ENCODE data around the gene GAS1.

Gene GAS1

DNA sequence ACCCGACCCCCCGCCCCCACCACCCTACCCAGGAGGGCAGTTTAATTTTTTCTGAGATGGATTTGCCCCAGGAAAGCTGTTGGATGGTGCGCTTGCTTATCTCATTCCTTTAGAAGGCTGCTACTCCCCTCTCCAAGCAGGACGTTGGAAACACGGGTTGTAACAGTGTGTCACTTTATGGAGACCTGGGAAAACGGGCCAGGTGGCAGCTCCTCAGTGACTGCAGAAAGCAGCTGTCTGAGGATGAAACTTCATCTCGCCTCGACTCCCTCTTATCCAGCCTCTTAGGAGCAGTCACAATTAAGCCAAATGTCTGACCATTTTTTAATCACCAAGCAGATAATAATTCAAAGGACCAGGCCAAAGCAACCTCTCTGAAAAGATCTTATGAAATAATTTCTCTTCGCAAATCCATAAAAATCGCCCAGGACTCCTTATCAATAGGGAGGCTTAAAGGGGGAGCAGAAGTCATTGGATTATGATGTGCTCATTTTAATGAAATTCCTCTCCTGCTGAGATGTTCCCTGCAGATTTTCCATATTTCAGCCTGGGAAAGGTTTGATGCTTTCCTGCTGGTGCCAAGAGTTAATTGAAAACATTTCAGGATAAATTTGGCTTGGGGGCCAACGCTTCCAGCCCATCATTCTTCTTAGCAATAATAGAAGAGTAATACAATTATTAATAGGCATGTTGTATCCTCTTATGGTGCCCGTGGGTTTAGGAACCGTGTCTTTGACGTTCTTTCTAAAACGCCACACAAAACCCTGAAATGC lies 26.0 kb downstream of the GAS1 start:
- DNase-seq = no peak

- no peak for DNase-seq
Measured at GRCh38 chr9:86918556-86918955, 28.8 kb downstream of the GAS1 start.

DNA sequence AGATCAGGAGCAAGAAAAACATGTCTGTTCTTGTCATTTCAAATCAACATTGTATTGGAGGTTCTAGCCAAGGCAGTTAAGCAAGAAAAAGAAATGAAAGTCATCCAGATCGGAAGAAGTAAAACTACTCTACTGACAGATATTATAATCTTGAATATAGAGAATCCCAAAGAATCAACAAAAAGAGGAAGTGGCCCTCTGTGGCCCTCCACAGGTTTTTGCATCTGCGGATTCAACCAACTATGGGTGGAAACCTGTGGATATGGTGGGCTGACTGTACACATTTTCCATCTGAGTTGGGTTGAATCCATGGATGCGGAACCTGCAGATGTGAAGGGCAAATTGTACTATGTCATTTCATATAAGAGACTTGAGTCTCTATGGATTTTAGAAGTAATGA lies 35.1 kb downstream of the GAS1 start:
- no peak for DNase-seq

- no peak for DNase-seq
Measured at GRCh38 chr9:86909388-86909787, 37.9 kb downstream of the GAS1 start.

- no peak for DNase-seq
Measured at GRCh38 chr9:86908261-86908660, 39.0 kb downstream of the GAS1 start.

- DNase-seq = no peak
Measured at GRCh38 chr9:86907346-86907745, 40.0 kb downstream of the GAS1 start.

- DNase-seq = no peak
Measured at GRCh38 chr9:86903734-86904085, 43.6 kb downstream of the GAS1 start.

DNA sequence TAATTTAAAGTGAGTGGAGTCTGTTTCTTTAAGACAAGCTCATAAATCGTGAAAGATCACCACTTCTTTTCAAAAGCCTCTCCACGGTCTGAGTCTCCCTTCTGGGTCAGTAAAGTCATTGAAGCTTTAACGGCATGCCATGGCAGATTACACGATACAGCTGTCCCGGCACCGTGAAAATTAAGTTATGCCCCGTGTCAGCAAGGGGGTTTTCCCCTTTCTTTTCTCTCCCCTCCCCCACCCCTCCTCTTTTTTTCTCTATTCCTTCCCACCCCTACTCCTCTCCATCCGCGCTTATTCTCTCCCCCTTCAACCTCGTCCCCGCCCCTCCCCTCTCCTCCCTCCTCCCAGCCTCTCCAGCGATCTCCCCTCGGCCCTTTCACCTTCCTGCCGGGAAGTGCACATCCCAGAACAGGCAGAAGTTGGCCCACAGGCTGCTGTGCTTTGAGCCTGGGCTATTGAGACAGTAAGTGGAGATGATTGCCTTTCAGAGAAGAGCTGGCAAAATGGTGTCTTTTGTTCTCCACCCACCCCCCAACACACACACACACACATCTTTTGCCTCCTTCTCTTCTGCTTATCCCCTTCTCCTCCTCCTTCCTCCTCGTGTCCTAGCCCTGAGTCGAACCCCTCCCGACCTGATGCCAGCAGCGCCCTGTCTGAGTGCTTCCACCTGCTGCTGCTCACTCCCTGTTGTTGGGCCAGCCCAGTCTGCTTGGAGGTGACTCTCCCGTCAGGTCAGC lies 44.1 kb downstream of the GAS1 start:
- DNase-seq = no peak

DNA sequence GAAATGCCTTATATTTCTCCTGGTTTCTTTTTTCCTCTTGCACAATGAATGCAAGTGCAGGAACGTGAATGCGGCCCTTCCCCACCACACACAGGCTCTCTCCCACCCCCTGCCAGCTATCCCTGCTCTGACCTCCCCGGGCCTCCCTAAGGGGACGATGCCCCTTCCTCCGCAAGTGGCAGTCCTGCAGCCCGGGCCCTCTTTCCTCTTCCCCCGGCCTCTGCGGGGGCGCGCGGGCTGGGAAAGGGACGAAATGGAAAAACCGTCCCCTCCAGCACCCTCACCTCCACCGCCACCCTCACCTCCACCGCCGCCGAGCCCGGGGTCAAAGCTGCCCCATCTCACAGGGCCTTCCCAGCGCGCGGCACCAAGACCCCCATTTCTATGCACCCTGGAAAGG lies 44.7 kb downstream of the GAS1 start:
- DNase-seq = no peak

- no peak for DNase-seq
Measured at GRCh38 chr9:86902176-86902575, 45.1 kb downstream of the GAS1 start.

DNA sequence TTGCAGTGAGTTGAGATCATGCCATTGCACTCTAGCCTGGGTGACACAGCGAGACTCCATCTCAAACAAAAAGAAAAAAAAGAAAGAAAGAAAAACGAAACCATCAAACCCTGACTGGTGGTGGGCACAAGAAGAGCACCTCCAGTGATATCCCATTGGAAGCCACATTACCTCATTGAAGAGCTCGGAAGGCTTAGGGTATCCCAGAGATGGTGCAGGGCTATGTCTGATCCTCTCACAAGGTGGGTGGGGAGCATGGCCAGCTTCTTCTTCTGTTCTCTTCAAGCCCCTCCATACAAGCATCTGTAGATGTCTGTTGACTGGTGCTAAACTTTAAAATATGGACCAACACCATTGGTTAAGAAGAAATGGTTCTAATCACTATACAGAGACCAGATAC lies 45.8 kb downstream of the GAS1 start:
- no peak for DNase-seq
